ENCODE measurements around the gene GRK5. TPM values are rescaled to one million over a fixed set of nuclear protein-coding genes. Genes with fewer than 3 reads are reported as not detected.

Gene GRK5
- total RNA-seq, 1 experiment from 2014 or later: 1.2 TPM

- no peaks in the 10 kb centered on the region for H3K79me2 ChIP-seq (ENCODE audit: insufficient read depth, low read length)
- no peak overlapping the region for H2BK12ac ChIP-seq (ENCODE audit: insufficient read length, low read depth, low read length)
- H2BK20ac ChIP-seq (ENCODE audit: low read depth, low read length, poor library complexity, severe bottlenecking): no peak overlapping the region
- H3K79me1 ChIP-seq (ENCODE audit: insufficient read depth, low read depth, low read length, poor library complexity, severe bottlenecking): no peaks in the 10 kb centered on the region
- no peak overlapping the region for H3K27ac ChIP-seq (ENCODE audit: insufficient read length, low read depth, low read length)
- no peak overlapping the region for H3K9ac ChIP-seq (ENCODE audit: extremely low read depth, insufficient read length, low read length)
- TF ChIP-seq CTCF (conservative IDR thresholded peaks at IDR 0.05): no peak
- H2AK5ac ChIP-seq (ENCODE audit: insufficient read length, low read length): no peak overlapping the region
- WGBS (ENCODE audit: extremely low coverage, insufficient read length, low lambda C conversion rate): no CpG with 5 or more reads among the region's 24 CpGs
- Mint-ChIP-seq H3K36me3 (ENCODE audit: insufficient read depth in 1 of 3, low read depth in 3 of 3) (no peaks in the 10 kb centered on the region), H3K9me3 (no peaks in the 10 kb centered on the region), H3K4me1 (peaks cover 2 to 4% of the 10 kb centered on the region in 2 experiments), H3K27ac (peak overlapping the region in 2 of 3 experiments; percentile 25 to 88; a peak in 2 of 7 replicates), H3K27me3 (ENCODE audit: low read depth) (peaks cover 2% of the 10 kb centered on the region; the same call in 1 of the 2 replicates), H3K4me3 (no peak overlapping the region)
- no peaks in the 10 kb centered on the region for H3K27me3 ChIP-seq (ENCODE audit: insufficient read depth, low read length)
- H3T11ph ChIP-seq (ENCODE audit: low read length): no peak overlapping the region
- H4K91ac ChIP-seq (ENCODE audit: insufficient read length, low read depth, low read length): no peak overlapping the region
- H2BK15ac ChIP-seq (ENCODE audit: low read depth, low read length): no peak overlapping the region
- no peaks in the 10 kb centered on the region for H4K20me1 ChIP-seq (ENCODE audit: control insufficient read depth, insufficient read depth, insufficient read length)
- H3K14ac ChIP-seq (ENCODE audit: insufficient read depth, low read length): no peak overlapping the region
- H3K4me1 ChIP-seq (ENCODE audit: insufficient read depth, low read length): no peaks in the 10 kb centered on the region; the same call in 1 of the 2 replicates
- no peak overlapping the region for H4K5ac ChIP-seq (ENCODE audit: insufficient read length, low read depth, low read length)
- H3K56ac ChIP-seq (ENCODE audit: insufficient read length, low read depth, low read length): no peak overlapping the region
- H2BK120ac ChIP-seq (ENCODE audit: low read depth, low read length, poor library complexity, severe bottlenecking): no peak overlapping the region
- no peaks in the 10 kb centered on the region for H3K23me2 ChIP-seq (ENCODE audit: insufficient read length, low read depth, low read length, poor library complexity, severe bottlenecking)
- no peak overlapping the region for H3K4me2 ChIP-seq (ENCODE audit: insufficient read depth, insufficient read length, low read length)
- no peak overlapping the region for H3K23ac ChIP-seq (ENCODE audit: insufficient read length, low read depth, low read length)
- no peak overlapping the region for H2AFZ ChIP-seq (ENCODE audit: low read length)
- no peak overlapping the region for H3K4ac ChIP-seq (ENCODE audit: low read depth, low read length)
- H4K8ac ChIP-seq (replicated peaks; ENCODE audit: insufficient read length, low read depth, low read length): no peak overlapping the region
- no peaks in the 10 kb centered on the region for H3K9me3 ChIP-seq (ENCODE audit: control insufficient read depth, low read depth, low read length)
- no peak for DNase-seq
- no peak overlapping the region for H3K18ac ChIP-seq (ENCODE audit: insufficient read length, low read depth, low read length)
- H2BK5ac ChIP-seq (ENCODE audit: insufficient read length, low read length): no peak overlapping the region
These were observed 163.8 kb downstream of the GRK5 start for GRCh38 chr10:119370972-119371703.

Measured in H9 (cell line).